UCSD-AML1 (cell line): ENCODE data around the gene KIF1A.
"Not testable (repeated sequence)": the region's sequence is repeated elsewhere in the genome, so short reads cannot be mapped to it uniquely, and the experiment has no call there.

Experiments
- DNase-seq: peaks from one replicate; lab custom pipeline; 2025; ENCODE audit not compliant: unreplicated experiment; lab: John Stamatoyannopoulos, UW

The KIF1A gene

DNA sequence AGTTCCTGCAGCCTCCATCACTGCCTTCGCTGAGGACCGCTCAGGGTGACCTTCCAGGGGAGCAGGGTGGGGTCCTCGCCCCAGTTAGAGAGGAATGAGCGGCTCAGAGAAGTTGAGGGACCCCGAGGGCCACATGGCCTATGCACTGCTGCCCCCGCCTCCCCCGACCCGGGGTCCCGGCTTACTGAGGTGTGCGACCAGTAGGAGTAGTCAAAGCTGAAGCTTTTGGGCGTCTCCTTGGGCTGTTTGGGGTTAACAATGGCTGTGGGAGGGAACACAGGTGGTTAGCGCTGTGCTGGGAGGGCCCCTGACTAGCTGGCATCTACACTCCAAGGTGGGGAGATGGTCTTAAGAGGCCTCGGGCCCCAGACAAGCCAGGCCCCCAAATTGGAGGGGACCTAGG lies 31.0 kb downstream of the KIF1A start:
- no peak for DNase-seq

GRCh38 chr2:240788482-240788881 lies 31.5 kb downstream of the KIF1A start:
- no peak for DNase-seq

DNA sequence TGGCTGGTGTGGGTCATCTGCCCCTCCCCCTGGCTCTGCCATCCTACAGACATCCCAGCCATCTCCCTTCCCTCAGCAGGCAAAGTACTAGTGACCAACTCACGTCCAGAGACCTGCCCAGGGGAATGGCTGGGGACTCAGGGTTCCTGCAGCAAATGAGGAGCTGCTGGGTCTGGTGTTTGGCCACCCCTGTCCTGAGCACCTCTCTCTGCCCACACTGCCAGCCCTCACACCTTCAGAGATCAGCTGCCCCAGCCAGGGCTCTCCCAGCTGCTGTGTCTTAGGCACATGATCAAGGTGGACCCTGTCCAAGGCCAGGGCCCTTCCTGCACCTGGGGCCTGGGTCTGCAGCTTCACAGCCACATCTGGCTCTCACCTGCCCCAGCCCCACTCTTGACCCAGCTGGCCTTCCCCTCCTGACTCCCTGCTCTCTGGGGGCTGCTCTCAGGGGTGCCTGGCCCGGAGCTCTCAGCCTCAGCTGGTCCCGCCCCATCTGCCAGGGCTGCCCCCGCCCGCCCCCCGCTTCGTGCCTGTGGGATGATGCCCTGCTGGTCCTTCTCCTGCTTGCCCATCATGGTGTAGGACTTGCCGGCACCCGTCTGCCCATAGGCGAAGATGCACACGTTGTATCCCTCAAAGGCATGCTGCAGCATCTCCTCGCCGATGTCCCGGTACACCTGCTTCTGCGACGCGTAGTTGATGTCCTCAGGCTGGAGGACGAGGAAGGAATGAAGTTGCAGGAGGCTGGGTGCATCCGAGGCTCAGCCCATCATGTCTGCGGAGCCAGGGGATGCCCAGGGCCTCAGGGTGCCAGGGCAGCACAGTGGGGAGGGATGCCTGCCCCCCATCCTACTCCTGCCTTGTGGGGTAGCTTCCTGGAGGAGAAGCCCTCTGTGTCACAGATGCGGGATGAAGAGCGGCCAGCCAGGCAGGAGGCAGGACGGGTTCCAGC lies 32.2 kb downstream of the KIF1A start:
- no peak for DNase-seq

- no peak for DNase-seq
Measured at GRCh38 chr2:240786871-240787311, 33.1 kb downstream of the KIF1A start.

DNA sequence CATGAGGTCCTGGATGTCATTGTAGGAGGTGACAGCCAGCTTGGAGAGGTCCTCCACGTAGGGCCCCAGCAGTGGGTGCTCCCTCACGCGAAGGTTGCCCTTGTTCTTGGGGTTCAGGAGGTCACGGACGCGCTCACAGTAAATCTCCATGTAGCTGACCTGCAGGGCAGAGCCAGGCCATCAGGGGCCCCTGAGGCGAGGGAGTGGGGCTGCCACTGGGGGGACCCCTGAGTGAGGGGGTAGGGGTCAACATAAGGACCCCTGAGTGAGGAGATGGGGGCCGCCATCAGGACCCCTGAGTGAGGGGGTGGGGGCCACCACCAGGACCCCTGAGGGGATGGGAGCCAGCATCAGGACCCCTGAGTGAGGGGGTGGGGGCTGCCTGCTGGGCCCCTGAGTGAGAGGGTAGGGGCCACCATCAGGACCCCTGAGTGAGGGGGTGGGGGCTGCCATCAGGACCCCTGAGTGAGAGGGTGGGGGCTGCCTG lies 33.6 kb downstream of the KIF1A start:
- DNase-seq: no peak

DNA sequence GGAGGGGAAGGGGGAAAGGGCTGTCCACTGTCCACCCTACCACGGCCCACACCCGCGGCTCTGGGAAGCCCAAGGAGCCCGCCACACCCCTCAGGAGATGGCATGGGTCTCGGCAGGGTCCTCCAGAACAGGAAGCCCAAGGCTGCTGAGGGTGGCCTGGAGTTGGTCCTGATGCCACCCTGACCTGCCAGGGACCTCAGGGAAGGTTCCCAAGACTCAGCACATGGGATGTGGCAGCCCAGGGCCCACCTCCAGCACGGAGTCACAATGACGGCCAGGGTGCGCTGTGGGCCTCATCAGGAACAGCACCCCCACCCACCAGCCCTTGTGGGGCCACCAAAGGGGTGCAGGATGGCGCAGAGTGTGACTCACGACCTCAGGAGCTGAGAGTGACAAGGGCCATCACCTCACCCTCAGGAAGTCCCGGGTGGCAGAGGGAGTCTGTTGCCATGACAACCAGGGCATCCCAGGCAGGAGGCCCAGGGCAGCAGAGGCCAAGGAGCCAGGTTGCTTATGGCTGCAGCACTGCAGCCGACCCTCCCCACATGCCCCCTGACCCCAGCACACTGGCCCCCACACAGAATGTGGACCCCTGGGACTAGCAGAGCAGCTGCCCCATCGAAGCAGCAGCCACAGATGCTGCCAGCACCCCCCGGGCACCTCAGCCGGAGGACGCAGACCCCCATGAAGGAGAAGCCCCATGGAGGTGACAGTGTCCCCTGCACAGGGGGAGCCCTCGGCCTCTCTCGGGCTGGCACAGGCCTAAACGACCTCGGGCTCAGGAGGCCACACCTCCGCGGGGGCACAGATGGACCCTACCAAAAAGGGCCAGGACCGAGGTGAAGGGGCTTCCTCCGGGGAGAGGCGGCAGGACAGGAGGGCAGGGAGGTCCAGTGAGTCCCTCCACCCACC lies 34.3 kb downstream of the KIF1A start:
- no peak for DNase-seq

DNA sequence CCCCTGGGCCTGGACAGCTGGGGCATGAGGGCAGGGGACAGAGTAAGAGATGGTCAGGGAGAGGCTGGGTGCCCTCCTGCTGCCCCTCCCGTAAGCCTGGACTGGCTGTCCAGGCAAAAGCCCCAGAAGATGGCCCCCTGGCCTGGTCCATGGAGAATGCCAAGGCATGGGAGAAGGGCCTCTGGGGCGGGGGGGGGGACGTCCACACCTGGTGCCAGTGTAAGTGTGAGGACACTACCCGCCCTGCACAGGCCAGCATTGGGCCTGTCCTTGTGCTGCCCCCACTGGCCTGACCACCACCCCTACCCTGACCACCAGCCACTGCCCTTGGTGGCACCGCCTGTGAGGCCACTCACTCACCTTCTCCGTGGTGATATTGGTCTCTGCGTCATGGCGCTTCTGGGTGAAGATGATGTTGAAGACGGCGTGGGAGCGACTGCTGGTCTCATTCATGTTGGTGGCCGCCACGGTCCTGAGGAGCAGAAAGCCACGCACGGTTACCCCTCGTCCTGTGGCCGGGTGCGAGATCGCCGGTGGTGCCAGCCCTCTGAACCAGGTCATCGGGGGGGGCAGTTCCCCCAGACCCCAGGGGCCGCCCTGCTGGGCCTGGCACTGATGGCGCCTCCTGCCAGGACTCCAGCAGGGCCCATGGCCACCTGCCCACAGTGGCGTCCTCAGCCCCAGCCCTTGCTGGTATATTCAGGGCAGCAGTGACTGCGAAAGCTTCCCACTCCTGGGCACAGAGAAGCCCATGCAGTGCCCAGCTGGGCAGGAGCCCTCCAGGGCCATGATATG lies 35.2 kb downstream of the KIF1A start:
- DNase-seq: no peak

- DNase-seq: no peak
Measured at GRCh38 chr2:240783819-240784621, 36.0 kb downstream of the KIF1A start.

GRCh38 chr2:240782886-240783818 lies 36.9 kb downstream of the KIF1A start:
- DNase-seq: no peak

GRCh38 chr2:240782221-240782885 lies 37.7 kb downstream of the KIF1A start:
- DNase-seq: no peak

DNA sequence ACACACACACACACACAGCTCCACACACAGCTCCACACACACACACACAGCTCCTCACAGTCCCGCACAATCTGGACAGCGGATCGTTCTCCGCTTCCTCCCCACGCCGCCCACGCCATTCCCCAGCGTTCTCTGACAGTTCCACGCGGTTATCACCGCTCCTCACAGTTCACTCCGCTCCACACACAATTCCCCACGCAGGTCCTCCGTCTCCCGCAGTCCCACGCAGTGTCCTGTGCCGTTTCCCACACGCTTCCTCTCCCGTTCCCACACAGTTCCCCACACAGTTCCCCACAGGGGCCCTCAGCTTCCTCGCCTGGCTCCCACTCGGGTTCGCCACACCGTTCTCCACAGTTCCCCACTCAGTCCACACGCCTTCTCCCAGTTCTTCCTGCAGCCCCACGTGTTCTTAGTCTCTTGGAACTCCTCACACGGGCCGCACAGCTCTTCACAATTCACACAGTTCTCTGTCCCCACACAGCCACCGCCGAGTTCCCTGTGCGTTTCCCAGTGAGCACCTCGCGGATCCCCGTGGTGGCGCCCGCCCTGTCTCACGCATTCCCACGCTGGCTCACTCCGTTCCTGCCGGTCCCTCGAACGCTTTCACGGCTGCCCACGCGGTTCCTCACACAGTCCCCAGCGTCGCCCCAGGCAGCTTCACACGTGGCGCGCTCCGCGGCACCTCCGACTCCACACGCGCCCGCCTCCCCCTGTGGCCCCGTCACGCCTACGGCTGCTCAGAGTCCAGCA lies 38.4 kb downstream of the KIF1A start:
- DNase-seq: no peak

DNA sequence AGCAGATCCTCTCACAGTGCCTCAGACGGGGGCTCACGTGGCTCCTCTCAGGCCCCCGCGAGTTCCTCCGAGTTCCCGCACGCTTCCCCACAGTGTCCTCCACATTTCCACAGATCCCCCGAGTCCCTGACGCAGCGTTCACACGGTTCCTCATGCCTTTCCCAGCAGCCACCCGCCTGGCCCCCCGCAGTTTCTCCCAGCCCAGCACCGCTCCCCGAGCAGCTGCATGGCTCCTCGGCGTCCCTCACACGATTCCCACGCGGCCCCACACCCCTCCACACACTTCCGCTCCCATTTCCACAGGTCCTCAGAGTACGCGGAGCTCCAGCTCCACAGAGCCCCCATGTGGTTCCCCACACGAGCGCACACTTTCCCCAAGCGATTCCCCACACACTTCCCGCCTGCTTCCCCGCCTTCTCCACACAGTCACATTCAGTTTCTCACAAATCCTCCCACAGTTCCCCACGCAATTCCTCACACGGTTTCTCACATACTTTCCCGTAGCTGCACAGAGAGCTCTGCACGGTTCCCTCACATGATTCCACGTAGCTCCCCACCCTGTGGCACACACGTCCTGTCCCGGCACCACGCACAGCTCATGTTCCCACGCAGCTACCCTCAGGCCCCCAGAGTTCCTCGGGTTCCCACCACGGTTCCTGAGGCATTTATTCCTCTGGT lies 39.9 kb downstream of the KIF1A start:
- DNase-seq: no peak

GRCh38 chr2:240779250-240779832 lies 40.7 kb downstream of the KIF1A start:
- DNase-seq: not testable (repeated sequence)

DNA sequence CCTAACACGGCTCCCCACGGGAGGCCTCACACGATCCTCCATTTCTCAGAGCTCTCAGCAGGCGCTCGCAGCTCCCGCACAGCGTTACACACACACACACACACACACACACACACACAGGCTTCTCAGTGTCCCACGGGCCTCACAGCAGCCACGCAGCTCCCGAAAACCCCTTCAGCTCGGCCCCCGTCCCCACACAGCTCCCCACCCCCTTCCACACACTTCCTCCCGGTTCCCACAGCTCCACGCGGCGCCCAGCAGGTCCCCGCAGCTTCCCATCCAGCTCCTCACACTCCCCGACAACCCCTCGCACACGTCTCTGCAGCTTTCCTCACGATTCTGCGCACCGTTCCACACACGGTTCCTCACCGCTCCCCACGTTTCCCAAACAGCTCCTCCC lies 41.6 kb downstream of the KIF1A start:
- no peak for DNase-seq

DNA sequence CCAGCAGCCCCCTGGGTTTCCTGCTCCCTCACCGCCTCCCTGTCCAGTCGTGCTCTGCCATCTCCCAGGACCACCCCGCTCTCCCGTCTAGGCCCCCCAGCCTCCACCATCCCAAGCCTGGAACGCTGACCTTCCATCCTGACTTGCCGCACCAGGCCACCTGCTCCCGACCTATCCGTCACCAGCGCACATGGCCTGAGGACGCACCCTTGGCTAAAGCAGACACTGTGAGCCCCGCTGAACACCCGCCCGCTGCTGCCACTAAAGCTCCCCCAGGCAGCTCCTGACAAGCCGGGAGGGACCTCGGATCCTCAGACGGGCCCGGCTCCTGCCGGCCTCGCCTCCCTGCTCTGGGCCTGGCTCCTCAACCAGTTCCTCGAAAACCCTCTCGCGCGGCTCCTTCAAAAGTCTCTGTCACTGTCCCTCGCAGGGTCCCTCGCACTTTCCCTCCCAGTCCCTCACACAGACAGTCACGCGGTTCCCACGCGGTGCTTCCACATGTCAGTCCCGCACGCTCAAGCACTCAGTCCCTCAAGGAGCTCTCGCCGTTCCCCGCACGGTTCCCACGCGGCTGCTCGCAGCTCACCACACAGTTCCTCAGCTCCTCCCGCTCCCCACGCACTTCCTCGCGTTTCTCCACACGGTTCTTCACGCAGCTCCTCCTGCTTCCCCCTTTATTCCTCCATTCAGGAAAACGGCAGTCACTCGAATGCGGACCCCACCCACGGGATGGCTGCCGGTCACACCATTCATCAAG lies 42.4 kb downstream of the KIF1A start:
- no peak for DNase-seq

GRCh38 chr2:240775905-240776304 lies 44.1 kb downstream of the KIF1A start:
- DNase-seq: no peak
